Colonic mucosa (tissue), 4 donors: ENCODE results near the gene CCDC174. TPM values are rescaled to one million over a fixed set of nuclear protein-coding genes. Genes with fewer than 3 reads are reported as not detected.

Experiments used
- DNase-seq: peaks from one replicate; pipeline ENCODE4 v3.0.0-alpha.2; 2020
- H3K27ac ChIP-seq: fragments of 200-600 bp; one replicate; pipeline ENCODE4 v1.8.0; 2021
- H3K27me3 ChIP-seq: fragments of 200-600 bp; one replicate; pipeline ENCODE4 v1.8.0; 2021
- H3K36me3 ChIP-seq: fragments of 200-600 bp; one replicate; pipeline ENCODE4 v1.8.0; 2021
- H3K4me1 ChIP-seq: fragments of 200-600 bp; one replicate; pipeline ENCODE4 v1.8.0; 2021; ENCODE audit warnings: mild to moderate bottlenecking
- H3K4me3 ChIP-seq: fragments of 200-600 bp; one replicate; pipeline ENCODE4 v1.8.0; 2021
- H3K9ac ChIP-seq, 2 donors: one replicate each; pipeline ENCODE4 v1.7.0; 2013; ENCODE audit warnings: control low read depth in 2 of 2, low read depth in 2 of 2, low read length in 2 of 2
- H3K9me3 ChIP-seq: fragments of 200-600 bp; one replicate; pipeline ENCODE4 v1.8.0; 2021
- CTCF ChIP-seq: fragments of 200-600 bp; IDR thresholded peaks from one replicate; pipeline ENCODE4 v1.8.0; 2022; ENCODE audit warnings: antibody characterized with exemption, mild to moderate bottlenecking
- intact Hi-C: fragments of 100-400 bp; cut with DNase I; formaldehyde crosslinking; loops from one replicate; pipeline ENCODE4 v1.14.1; 2022
- total RNA-seq, 2 donors: library from RNA; stranded (reverse); fragmentation: NEBNext Ultra II Directional in 1 of 2; extraction: Animal tissue kit (Norgen Biotek cat#: 25700) in 1 of 2; gene quantifications; one replicate each; pipeline ENCODE4 v1.2.1, GENCODE V29; 2021
- donor health status: healthy.
- donor health status: DM: no; HTN: no; CAD: no.
- donor health status: DM: no; HTN: no; CAD: no.

The CCDC174 gene
- total RNA-seq, 2 donors from 2014 or later, result 15.4 to 17.9 TPM

GRCh38 chr3:14621093-14621492 is 30.5 kb upstream of the CCDC174 start:
- Histone ChIP-seq H3K27me3 (no peaks in the 10 kb centered on the region), H3K36me3 (no peaks in the 10 kb centered on the region), H3K4me3 (no peak overlapping the region), H3K27ac (no peak overlapping the region), H3K9ac (no peak overlapping the region), H3K4me1 (no peaks in the 10 kb centered on the region), H3K9me3 (no peaks in the 10 kb centered on the region)
- DNase-seq, result no peak
- TF ChIP-seq CTCF, result no peak
- intact Hi-C loops, result no loop called here

- Histone ChIP-seq H3K9me3 (no peaks in the 10 kb centered on the region), H3K27me3 (no peaks in the 10 kb centered on the region), H3K27ac (no peak overlapping the region), H3K36me3 (no peaks in the 10 kb centered on the region), H3K9ac (no peak overlapping the region), H3K4me3 (no peak overlapping the region), H3K4me1 (no peaks in the 10 kb centered on the region)
- intact Hi-C loops, result no loop called here
- TF ChIP-seq CTCF, result no peak
- DNase-seq, result no peak
Observed at GRCh38 chr3:14622368-14622767, 29.2 kb upstream of the CCDC174 start.

- intact Hi-C loops, result no loop called here
- Histone ChIP-seq H3K9ac (no peak overlapping the region), H3K4me1 (no peaks in the 10 kb centered on the region), H3K9me3 (no peaks in the 10 kb centered on the region), H3K4me3 (no peak overlapping the region), H3K27ac (no peak overlapping the region), H3K36me3 (no peaks in the 10 kb centered on the region), H3K27me3 (no peaks in the 10 kb centered on the region)
- no peak for TF ChIP-seq CTCF
- no peak for DNase-seq
Observed at GRCh38 chr3:14623569-14624051, 28.0 kb upstream of the CCDC174 start.

GRCh38 chr3:14624498-14624897 is 27.1 kb upstream of the CCDC174 start:
- no peak for DNase-seq
- Histone ChIP-seq H3K36me3 (no peaks in the 10 kb centered on the region), H3K9ac (no peak overlapping the region), H3K4me3 (no peak overlapping the region), H3K9me3 (no peaks in the 10 kb centered on the region), H3K27ac (no peak overlapping the region), H3K4me1 (no peaks in the 10 kb centered on the region), H3K27me3 (no peaks in the 10 kb centered on the region)
- intact Hi-C loops, result no loop called here
- TF ChIP-seq CTCF, result no peak

GRCh38 chr3:14625443-14625842 is 26.1 kb upstream of the CCDC174 start:
- Histone ChIP-seq H3K4me1 (no peaks in the 10 kb centered on the region), H3K4me3 (no peak overlapping the region), H3K36me3 (no peaks in the 10 kb centered on the region), H3K27ac (no peak overlapping the region), H3K9ac (no peak overlapping the region), H3K27me3 (no peaks in the 10 kb centered on the region), H3K9me3 (no peaks in the 10 kb centered on the region)
- no peak for DNase-seq
- intact Hi-C loops, result no loop called here
- no peak for TF ChIP-seq CTCF

GRCh38 chr3:14627815-14628214 is 23.7 kb upstream of the CCDC174 start:
- Histone ChIP-seq H3K4me1 (no peaks in the 10 kb centered on the region), H3K9me3 (no peaks in the 10 kb centered on the region), H3K27ac (no peak overlapping the region), H3K4me3 (no peak overlapping the region), H3K36me3 (no peaks in the 10 kb centered on the region), H3K9ac (no peak overlapping the region), H3K27me3 (no peaks in the 10 kb centered on the region)
- intact Hi-C loops, result no loop called here
- no peak for TF ChIP-seq CTCF
- DNase-seq, result no peak
